Activated CD8-positive, alpha-beta T cell treated with anti-CD3 and anti-CD28 coated beads for 36 hours (primary cell): ENCODE results near the gene OVOL1. TPM values are rescaled to one million over a fixed set of nuclear protein-coding genes. Genes with fewer than 3 reads are reported as not detected.
A peak's percentile ranks its signal among the peaks of the same experiment; 100 is the strongest.

Source experiments
- ATAC-seq: fragments of 200-7000 bp; cut with Tn5 transposase; one replicate; pipeline ENCODE4 v1.10.0; 2021; ENCODE audit warnings: mild to moderate bottlenecking, moderate library complexity
- CTCF ChIA-PET: fragments of 350-600 bp; sonication (Branson Sonifier 250); formaldehyde crosslinking; loops from one replicate; lab custom pipeline; 2021; ENCODE audit warnings: antibody characterized with exemption; lab: Charles Lee
- POLR2A ChIA-PET: fragments of 350-600 bp; sonication (Branson Sonifier 250); formaldehyde crosslinking; loops from one replicate; lab custom pipeline; 2021; ENCODE audit warnings: antibody characterized with exemption; lab: Charles Lee
- DNase-seq: peaks from one replicate; pipeline ENCODE4 v3.0.0-alpha.2; 2020
- H3K27ac Mint-ChIP-seq: one replicate; pipeline ENCODE4 v1.8.0; 2021; ENCODE audit warnings: mild to moderate bottlenecking, mixed read lengths
- H3K27me3 Mint-ChIP-seq: one replicate; pipeline ENCODE4 v1.8.0; 2021; ENCODE audit warnings: mixed read lengths
- H3K36me3 Mint-ChIP-seq: one replicate; pipeline ENCODE4 v1.8.0; 2021; ENCODE audit warnings: low read depth, mixed read lengths
- H3K4me1 Mint-ChIP-seq: one replicate; pipeline ENCODE4 v1.8.0; 2021; ENCODE audit warnings: low read depth, mixed read lengths
- H3K4me3 Mint-ChIP-seq: one replicate; pipeline ENCODE4 v1.8.0; 2021; ENCODE audit warnings: mild to moderate bottlenecking, moderate library complexity, mixed read lengths
- H3K9me3 Mint-ChIP-seq: one replicate; pipeline ENCODE4 v1.8.0; 2021; ENCODE audit warnings: mixed read lengths
- CTCF ChIP-seq: fragments of 200-600 bp; IDR thresholded peaks from one replicate; pipeline ENCODE4 v1.8.0; 2022; ENCODE audit warnings: antibody characterized with exemption, mild to moderate bottlenecking
- intact Hi-C: fragments of 100-400 bp; cut with micrococcal nuclease; formaldehyde crosslinking; loops from one replicate; pipeline ENCODE4 v1.10.0; 2022
- total RNA-seq, 2 experiments: library from RNA; stranded (reverse); gene quantifications; one replicate each; pipeline ENCODE4 v1.2.3, GENCODE V29; 2021

The OVOL1 gene
- total RNA-seq, 2 experiments from 2014 or later: 0.90 to 1.2 TPM

- Mint-ChIP-seq H3K4me3 (peak overlapping the region; percentile 89), H3K27ac (peak overlapping the region; percentile 89), H3K27me3 (peaks cover 4% of the 10 kb centered on the region), H3K4me1 (peaks cover 26% of the 10 kb centered on the region), H3K9me3 (no peaks in the 10 kb centered on the region), H3K36me3 (peaks cover 18% of the 10 kb centered on the region)
- ATAC-seq (no peak), DNase-seq (no peak)
- no peak for TF ChIP-seq CTCF
- intact Hi-C loops: no loop called here
- ChIA-PET CTCF (interaction anchor here (0.6 to 12.0 kb wide), 62 partner anchors 9 to 518 kb away, joined by 3 to 235 read pairs (median 6); partner anchors contain the start of genes BANF1, CCDC85B, FIBP and KAT5), POLR2A (interaction anchor here (0.6 to 2.5 kb wide), 16 partner anchors 9 to 273 kb away, joined by 3 to 15 read pairs (median 3); partner anchors contain the start of genes KAT5 and RELA)
These were observed 7.3 kb upstream of the OVOL1 start for GRCh38 chr11:65779669-65779918.

- H3K4me3 Mint-ChIP-seq: peak overlapping the region; percentile 89
- peaks cover 6% of the 10 kb centered on the region for H3K27me3 Mint-ChIP-seq
- no peaks in the 10 kb centered on the region for H3K9me3 Mint-ChIP-seq
- ATAC-seq (peak; percentile 85), DNase-seq (peak; percentile 91)
- peak overlapping the region; percentile 89 for H3K27ac Mint-ChIP-seq
- peak; percentile 100 for TF ChIP-seq CTCF
- peaks cover 25% of the 10 kb centered on the region for H3K4me1 Mint-ChIP-seq
- peaks cover 18% of the 10 kb centered on the region for H3K36me3 Mint-ChIP-seq
- CTCF ChIA-PET: interaction anchor here (0.6 to 12.0 kb wide), 71 partner anchors 9 to 518 kb away, joined by 3 to 235 read pairs (median 5); partner anchors contain the start of genes BANF1, CCDC85B, FIBP and KAT5
- intact Hi-C loops: loop anchor here (2.0 kb wide), 1 partner anchor 39 kb away; no protein-coding TSS in a partner anchor
- POLR2A ChIA-PET: interaction anchor here (0.6 to 2.5 kb wide), 21 partner anchors 8 to 511 kb away, joined by 3 to 15 read pairs (median 3); partner anchors contain the start of genes CCDC85B, KAT5 and RELA
These were observed 6.7 kb upstream of the OVOL1 start for GRCh38 chr11:65779919-65780769.

- Mint-ChIP-seq H3K27me3 (peaks cover 11% of the 10 kb centered on the region), H3K27ac (peak within 1 kb of the TSS; percentile 89), H3K4me3 (peak within 1 kb of the TSS; percentile 89), H3K9me3 (no peaks in the 10 kb centered on the region), H3K36me3 (peaks cover 18% of the 10 kb centered on the region), H3K4me1 (peaks cover 30% of the 10 kb centered on the region)
- TF ChIP-seq CTCF: no peak
- DNase-seq (peak; percentile 77), ATAC-seq (peak; percentile 65)
- POLR2A ChIA-PET: interaction anchor here (0.6 to 2.5 kb wide), 13 partner anchors 10 to 510 kb away, joined by 3 to 15 read pairs (median 3); partner anchors contain the start of genes CCDC85B and RELA
- intact Hi-C loops: loop anchor here (2.0 kb wide), 1 partner anchor 38 kb away; no protein-coding TSS in a partner anchor
- CTCF ChIA-PET: interaction anchor here (0.8 to 12.0 kb wide), 39 partner anchors 8 to 299 kb away, joined by 3 to 235 read pairs (median 12); partner anchors contain the start of genes BANF1, CCDC85B, FIBP and KAT5
These were observed 6.1 kb upstream of the OVOL1 start, which contains the start of gene AP5B1 for GRCh38 chr11:65780770-65781151. Gene AP5B1, minus strand, starts transcription at chr11:65780976. Its CDS starts 385 bp downstream, at chr11:65780591.

- H3K4me1 Mint-ChIP-seq: peaks cover 29% of the 10 kb centered on the region
- no peaks in the 10 kb centered on the region for H3K9me3 Mint-ChIP-seq
- peaks cover 16% of the 10 kb centered on the region for H3K36me3 Mint-ChIP-seq
- H3K27me3 Mint-ChIP-seq: peaks cover 15% of the 10 kb centered on the region
- ATAC-seq: peak; percentile 45
- POLR2A ChIA-PET: interaction anchor here (0.6 to 2.5 kb wide), 6 partner anchors 9 to 510 kb away, joined by 3 to 15 read pairs (median 5); no protein-coding TSS in a partner anchor
- peak overlapping the region; percentile 47 for H3K4me3 Mint-ChIP-seq
- CTCF ChIA-PET: interaction anchor here (0.8 to 12.0 kb wide), 24 partner anchors 8 to 221 kb away, joined by 3 to 235 read pairs (median 17); partner anchors contain the start of genes BANF1, CCDC85B, FIBP and KAT5
- no peak overlapping the region for H3K27ac Mint-ChIP-seq
- DNase-seq: no peak
- TF ChIP-seq CTCF: peak; percentile 50
- intact Hi-C loops: loop anchor here (2.0 kb wide), 1 partner anchor 37 kb away; no protein-coding TSS in a partner anchor
These were observed 5.5 kb upstream of the OVOL1 start for GRCh38 chr11:65781152-65781961.
